GM19468 (cell line): Measurements from ENCODE around the gene HGF.
"Not testable (repeated sequence)": the region's sequence is repeated elsewhere in the genome, so short reads cannot be mapped to it uniquely, and the experiment has no call there.

Source experiments
- ATAC-seq: cut with Tn5 transposase; IDR thresholded peaks from one replicate; pipeline ENCODE4 v1.9.1; 2021; ENCODE audit warnings: mild to moderate bottlenecking, moderate library complexity, moderate number of reproducible peaks; ENCODE audit not compliant: unreplicated experiment; ENCODE audit errors: extremely low read depth

The HGF gene

DNA sequence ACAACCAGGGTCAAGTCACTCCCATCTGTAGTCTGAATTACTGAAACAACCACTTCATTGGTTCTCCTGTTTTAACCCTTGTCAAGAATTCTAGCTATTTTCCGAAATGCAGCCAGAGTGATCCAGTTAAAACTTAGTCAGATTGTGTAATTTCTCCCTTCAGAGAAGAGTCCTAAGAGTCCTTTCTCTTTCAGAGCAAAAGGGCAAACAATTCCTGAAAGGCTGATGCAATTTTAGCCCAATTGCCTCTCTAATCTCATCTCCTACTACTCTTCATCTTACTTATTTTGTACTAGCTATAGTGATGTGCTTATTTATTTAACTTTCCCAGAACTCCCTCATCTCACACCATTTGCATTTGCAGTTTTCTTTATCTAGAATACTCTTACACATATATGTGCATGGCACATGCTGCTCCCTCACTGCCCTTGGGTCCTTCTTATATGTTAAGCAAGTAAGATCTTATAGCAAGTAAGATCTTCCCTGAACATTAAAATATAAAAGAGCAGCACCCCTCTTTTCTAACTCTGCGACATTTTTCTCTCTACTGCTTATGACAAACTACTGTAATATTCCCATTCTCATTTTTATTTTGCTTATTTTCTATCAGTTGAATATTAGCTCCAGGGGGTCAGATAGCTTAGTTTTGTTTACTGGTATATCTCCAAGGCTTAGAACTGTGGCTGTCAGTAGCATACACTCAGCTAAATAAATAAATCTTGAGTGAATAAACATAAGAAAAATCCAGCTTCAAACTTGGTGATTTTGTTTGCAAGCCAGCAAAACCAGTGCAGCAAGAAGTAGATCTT is 44.6 kb downstream of the HGF start:
- ATAC-seq = no peak

DNA sequence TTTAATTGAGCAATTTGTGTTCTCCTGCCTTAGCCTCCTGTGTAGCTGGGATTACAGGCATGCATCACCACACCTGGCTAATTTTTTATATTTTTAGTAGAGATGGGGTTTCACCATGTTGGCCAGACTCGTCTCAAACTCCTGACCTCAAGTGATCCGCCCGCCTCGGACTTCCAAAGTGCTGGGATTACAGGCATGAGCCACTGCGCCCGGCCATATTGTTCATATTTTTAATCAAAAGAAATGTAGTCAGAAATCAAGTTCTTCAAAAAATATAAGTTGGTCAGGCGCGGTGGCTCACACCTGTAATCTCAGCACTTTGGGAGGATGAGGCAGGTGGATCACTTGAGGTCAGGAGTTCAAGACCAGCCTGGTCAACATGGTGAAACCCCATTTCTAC is 47.6 kb downstream of the HGF start:
- ATAC-seq = not testable (repeated sequence)

GRCh38 chr7:81721437-81721836 is 48.4 kb downstream of the HGF start:
- no peak for ATAC-seq

GRCh38 chr7:81719865-81720264 is 50.0 kb downstream of the HGF start:
- no peak for ATAC-seq

GRCh38 chr7:81715984-81716588 is 53.8 kb downstream of the HGF start:
- ATAC-seq = no peak

GRCh38 chr7:81714306-81714705 is 55.5 kb downstream of the HGF start:
- no peak for ATAC-seq

DNA sequence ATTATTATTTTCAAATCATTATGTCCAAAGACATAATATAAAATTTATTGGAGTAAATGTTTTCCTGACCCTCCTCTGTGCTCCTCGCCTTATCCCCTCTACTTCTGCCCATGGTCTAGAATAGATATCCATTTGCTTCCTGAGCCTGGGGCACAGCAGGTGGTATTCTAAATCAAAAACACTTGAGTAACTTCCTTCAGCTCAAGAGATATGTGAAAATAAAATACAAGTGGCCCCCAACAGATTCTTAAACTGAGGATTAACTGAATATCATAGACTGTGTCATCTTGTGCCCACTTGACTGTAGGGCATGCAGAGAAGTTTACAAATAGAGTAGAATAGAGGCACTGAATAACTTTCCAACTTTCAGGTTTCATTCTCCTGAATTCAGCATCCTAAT is 59.1 kb downstream of the HGF start:
- ATAC-seq = no peak

GRCh38 chr7:81709836-81710235 is 60.0 kb downstream of the HGF start:
- no peak for ATAC-seq

DNA sequence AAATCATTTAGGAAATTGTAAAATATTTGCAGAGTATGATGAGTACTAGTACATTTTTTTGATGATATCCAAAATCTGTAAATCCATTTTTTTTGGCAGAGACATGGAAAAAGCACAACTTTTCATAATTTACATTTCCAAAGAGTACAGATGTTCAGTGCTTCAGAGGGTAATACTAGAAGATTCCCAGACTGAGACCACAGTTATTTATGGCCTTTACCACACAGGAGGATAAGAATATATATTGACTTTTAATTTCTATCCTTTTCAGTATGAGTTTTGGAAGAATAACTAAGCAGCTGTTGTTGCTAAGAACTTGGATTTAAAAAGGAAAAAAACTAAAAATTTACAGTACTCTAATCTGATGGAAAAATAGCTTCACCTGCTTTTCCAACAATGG is 61.9 kb downstream of the HGF start:
- ATAC-seq = no peak

DNA sequence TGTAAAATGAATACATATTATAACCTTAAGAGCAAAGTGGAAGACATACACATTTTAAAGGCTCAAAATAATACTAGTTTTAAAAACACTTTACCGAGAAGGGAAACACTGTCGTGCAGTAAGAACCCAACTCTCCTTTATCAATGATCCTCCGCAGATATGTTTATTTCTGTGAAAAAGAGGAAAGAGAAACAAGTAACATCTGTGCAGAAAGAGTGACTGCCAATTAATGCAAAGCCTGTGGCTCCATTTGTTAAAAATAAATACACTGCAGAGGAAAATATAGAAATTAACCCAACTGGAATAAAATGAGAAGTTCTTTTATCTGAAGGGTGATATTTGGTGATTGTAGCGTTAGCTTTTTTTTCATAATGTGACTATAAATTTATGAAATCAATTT is 62.7 kb downstream of the HGF start:
- no peak for ATAC-seq

DNA sequence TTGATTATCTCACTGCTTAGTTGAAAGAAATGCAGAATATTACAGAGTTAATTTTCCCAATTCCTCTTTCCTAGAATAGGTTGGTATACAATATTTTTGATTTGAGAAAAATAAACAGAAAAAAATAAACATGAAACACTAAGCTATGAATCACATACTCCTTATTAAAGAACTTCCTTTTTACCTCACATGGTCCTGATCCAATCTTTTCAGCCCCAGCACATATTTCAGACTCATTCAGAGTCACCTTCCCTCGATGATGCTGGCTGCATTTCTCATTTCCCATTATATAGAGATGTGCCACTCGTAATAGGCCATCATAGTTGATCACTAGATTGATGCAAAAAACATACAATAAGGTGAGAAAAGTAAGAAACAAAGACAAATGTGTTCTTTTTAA is 64.6 kb downstream of the HGF start:
- no peak for ATAC-seq

DNA sequence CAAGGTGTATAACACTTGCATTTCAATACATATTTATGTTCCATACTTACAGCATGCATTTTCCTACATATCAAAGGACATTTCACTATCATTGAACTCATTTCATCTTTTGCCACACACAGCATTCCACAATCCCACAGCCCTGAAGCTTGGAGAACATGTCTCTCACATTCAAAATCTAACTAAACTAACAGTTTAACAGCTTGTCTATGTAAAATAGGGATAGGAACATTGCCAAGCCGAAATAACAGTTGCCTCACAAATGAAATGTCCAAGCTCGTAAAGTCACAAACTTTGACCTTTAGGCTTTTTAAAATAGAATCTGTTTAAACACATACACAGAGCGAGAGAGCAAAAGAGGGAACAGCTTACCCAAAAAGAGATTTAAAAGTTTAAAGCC is 65.3 kb downstream of the HGF start:
- no peak for ATAC-seq

DNA sequence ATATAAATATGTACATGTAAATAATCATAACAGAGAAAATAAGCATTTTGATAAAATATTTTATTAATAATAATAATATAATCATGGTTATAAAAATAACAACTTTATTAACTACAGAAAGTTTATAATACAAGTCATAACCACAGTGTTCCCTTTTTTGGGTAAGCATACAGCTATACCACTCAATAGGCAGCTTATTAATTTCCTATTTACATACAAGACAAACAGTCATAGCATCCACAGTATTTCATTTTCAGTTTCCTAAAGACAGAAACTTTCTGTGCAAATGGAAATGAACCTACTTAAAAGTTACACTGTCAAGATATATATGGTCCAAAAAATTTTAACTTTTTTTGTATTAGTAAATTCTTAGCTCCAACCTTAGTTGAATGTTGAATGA is 70.9 kb downstream of the HGF start:
- ATAC-seq = no peak

- no peak for ATAC-seq
Observed at GRCh38 chr7:81694711-81695110, 75.1 kb downstream of the HGF start.

DNA sequence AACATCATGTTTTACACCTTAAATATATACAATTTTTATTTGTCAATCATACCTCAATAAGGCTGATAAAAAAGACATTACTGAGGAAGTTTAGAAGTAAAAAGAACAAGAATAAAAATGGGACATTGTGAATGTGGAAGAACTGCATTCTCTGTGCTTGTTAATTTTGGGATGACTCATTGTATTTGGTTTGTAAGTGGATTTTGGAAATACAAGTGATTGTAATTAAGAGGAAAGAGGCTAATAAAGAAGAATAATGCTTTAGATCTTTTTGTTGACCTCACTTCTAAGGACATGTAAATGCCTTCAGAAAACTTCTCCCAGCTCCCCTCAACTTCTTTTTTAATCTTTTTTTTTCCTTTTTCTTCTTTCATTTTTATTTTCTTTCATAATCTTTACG is 76.0 kb downstream of the HGF start:
- ATAC-seq = no peak

- no peak for ATAC-seq
Observed at GRCh38 chr7:81693080-81693479, 76.8 kb downstream of the HGF start.

GRCh38 chr7:81692146-81692905 is 77.5 kb downstream of the HGF start:
- ATAC-seq = no peak

GRCh38 chr7:81691199-81691821 is 78.5 kb downstream of the HGF start:
- no peak for ATAC-seq

DNA sequence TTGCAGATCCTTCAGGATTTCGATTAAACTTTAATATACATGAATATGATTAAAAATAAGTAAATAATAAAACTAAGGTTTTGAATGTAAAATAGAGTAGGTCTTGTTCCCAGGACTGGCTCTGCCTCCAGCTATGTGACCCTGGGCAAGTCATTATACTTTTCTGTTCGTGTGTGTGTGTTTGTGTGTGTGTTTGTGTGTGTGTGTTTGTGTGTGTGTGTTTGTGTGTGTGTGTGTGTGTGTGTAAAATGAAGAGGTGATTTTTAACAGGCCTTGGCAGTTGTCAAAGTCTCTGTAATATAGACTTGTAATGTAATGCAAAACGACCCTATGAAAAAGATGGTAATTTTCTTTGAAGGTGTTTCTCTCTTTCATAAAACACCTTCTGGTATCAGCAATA is 79.2 kb downstream of the HGF start:
- no peak for ATAC-seq

GRCh38 chr7:81690251-81690650 is 79.6 kb downstream of the HGF start:
- ATAC-seq = no peak
